ENCODE measurements around the gene GOLGA8N.
"Not testable (repeated sequence)": the region's sequence is repeated elsewhere in the genome, so short reads cannot be mapped to it uniquely, and the experiment has no call there.

GOLGA8N gene

DNA sequence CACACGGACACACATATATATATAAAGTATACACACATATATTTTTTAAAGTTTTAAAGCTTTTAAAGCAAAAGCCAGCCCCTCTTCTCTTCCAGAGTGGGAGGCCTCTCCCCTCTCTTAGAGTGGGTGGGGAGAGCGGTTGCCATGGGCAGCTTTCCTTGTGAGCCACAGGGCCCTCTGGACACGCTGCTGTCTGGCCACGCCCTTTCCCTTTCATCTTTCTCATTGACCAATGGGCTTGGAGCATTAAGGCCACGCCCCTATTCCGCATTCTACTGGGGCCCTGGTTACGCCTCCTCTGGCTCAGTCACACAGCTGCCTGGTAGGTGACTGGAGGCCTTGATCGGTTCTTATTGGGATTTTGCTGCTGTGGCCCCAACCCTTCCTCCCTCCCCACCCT lies at the start of gene GOLGA8N:
TSS of gene GOLGA8N (plus strand) at position 306 of the 400 bp plus-strand sequence.
- DNase-seq = not testable (repeated sequence)

DNA sequence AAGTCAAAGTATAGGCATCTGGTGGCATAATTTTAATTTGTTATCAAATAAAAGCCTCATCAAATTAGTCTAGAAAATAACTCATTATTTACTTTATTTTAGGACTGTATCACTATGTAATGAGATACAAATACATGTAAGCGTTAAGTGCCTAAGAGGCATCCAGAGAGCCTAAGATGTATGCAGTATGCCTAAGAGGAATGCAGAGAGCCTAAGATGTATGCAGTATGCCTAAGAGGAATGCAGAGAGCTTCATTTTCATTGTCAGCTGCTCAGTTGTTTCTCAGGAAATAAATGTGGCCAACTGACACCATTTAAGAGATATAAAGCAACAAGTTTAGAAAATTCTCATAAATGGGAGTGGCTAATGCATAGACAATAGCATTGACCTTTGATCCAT lies 49.8 kb upstream of the GOLGA8N start:
- DNase-seq = not testable (repeated sequence)

DNA sequence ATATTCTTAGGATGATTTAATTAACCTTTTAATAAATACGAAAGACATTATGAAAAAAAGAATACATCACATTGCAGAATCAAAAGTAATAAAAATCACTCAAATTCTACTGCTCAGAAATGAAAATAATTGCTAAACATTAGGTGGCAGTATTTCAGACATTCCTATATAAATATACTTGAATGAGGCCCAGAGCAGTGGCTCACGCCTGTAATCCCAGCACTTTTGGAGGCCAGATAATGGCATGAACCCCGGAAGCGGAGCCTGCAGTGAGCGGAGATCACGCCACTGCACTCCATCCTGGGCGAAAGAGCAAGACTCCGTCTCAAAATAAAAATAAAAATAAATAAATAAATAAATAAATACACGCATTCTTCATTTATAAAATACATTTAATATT lies 48.1 kb upstream of the GOLGA8N start:
- not testable (repeated sequence) for DNase-seq

DNA sequence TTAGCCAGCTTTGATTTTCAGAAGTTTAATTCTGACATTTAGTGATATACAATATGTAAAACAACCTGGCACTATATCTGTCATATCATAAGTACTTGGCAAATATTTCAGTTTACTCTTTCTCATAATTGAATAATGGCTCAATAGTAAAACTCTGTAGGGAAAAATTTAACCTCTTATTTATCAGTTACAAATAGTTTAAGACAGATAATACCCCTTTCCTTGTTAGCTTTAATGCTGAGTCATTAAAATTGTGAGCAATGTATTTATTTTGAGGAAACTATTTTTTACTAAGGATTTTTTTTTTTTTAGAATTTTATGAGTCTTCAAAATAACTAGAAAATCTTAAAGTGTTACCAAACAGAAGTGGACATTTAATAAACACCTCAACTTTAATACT lies 38.7 kb upstream of the GOLGA8N start:
- not testable (repeated sequence) for DNase-seq

DNA sequence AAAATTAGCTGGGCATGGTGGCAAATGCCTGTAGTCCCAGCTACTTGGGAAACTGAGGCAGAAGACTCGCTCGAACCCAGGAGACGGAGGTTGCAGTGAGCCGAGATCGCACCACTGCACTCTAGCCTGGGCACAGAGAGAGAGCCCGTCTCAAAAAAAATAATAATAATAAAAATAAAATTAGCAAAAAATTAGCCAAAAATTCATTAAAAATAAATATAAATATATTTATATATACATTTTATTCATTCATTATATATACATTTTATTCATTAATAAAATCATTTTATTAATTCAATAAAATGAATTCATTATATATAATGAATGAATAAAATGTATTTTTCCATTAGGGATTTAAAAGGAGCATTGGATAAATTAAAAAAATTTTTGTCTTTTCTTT lies 31.1 kb upstream of the GOLGA8N start:
- DNase-seq = not testable (repeated sequence)

DNA sequence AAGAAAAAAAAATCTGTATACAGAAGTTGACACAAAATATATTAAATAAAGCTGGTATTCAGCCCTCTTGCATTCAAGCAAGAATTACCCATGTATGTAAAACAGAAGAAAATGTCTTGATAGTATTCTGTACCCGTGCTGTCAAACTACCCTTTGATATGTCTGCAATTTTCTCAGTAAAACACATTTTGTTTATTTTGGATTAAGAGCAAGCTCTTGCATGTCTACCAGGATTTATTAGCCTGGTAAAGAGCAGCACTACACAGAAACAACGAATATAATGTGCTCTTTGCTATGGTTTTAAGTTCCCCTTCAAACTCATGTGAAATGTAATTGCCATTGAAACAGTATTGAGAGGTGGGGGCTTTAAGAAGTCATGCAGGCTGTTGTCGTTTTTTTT lies 24.3 kb upstream of the GOLGA8N start:
- not testable (repeated sequence) for DNase-seq

DNA sequence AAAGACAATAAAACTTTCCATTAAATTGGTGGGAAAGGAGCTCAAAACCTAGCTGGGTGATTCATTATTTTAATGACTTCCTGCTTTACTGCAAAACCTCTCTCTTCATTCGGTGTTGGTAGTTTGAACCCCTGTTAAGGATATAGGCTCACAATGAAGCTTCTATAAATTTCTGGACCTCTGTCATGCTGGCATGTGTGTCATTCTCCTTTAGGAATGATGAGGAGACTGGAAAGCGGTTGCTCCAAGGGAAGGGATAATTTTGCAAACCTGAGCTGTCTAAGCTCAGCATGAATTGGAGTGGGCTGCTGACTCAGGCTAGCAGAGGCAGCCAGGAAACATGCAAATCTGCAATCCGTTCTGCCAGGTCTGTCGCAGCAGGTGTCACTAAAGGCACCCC lies 14.8 kb upstream of the GOLGA8N start:
- not testable (repeated sequence) for DNase-seq

DNA sequence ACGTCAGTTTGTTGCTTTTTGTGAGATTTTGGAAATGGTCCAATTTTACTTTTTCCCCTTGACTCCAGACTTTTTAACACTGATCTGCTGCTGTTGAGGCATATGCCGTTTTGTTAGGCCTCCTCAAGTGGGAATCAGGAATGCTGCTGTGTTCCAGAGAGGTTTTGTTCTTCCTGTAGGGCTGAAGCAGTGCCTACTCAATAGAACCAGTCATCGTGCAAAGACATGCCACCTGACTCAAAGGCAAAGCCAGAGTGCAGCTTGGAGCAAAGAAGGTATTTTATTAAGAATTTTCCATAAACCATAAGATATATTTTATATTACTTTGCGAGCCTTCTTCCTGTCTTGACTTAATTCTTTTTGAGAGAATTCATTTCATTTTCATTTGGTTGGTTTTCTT lies 7.4 kb upstream of the GOLGA8N start:
- DNase-seq = not testable (repeated sequence)

DNA sequence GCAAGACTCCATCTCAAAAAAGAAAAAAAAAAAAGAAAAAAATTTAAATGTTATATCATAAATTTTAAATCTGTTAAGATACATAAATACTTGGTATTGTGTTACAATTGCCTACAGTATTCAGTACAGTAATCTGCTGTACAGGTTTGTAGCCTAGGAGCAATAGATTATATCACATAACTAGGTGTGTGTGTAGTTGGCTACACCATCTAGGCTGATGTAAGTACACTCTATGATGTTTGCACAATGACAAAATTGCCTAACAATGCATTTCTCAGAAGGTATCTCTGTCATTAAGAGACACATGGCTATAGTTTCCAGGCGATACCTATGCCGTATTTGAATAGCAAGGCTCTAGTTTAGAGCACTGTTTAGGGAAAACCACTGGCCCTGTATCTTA lies 16.3 kb downstream of the GOLGA8N start:
- DNase-seq = not testable (repeated sequence)

DNA sequence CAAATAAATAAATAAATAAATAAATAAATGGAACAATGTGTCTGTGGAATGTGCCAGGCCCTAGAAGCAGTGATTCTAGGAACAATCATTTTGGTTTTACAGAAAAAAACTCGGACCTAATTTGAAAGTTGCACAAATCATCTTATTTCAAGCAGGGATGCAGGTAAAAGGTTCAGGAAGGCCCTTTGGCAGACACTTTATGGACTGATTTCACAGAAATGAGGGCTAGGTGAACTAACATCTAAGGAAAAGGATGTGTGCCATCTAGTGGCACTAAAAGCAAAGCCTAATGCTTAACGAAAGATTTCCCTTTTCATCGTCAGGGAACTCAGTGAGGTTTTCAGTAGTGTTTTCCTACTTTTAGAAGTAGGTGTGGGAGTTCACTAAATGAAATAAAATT lies 17.5 kb downstream of the GOLGA8N start:
- DNase-seq = peak; percentile 57

DNA sequence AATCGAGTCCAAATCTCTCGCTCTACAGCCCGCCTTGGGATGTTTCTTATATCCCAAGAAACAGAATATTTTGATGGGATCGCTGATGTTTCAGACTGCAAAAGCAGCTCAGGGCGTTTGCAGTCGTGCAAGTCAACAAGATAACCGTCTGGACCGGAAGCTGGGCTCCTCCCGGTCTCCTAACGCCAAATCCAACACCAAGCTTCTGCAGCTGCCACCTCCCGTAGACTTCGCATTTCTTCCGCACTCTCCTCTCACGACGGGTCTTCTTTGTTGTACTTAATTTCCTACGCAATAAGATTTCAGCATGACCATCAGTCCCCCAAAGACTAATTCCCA lies 21.4 kb downstream of the GOLGA8N start:
- DNase-seq = not testable (repeated sequence)

DNA sequence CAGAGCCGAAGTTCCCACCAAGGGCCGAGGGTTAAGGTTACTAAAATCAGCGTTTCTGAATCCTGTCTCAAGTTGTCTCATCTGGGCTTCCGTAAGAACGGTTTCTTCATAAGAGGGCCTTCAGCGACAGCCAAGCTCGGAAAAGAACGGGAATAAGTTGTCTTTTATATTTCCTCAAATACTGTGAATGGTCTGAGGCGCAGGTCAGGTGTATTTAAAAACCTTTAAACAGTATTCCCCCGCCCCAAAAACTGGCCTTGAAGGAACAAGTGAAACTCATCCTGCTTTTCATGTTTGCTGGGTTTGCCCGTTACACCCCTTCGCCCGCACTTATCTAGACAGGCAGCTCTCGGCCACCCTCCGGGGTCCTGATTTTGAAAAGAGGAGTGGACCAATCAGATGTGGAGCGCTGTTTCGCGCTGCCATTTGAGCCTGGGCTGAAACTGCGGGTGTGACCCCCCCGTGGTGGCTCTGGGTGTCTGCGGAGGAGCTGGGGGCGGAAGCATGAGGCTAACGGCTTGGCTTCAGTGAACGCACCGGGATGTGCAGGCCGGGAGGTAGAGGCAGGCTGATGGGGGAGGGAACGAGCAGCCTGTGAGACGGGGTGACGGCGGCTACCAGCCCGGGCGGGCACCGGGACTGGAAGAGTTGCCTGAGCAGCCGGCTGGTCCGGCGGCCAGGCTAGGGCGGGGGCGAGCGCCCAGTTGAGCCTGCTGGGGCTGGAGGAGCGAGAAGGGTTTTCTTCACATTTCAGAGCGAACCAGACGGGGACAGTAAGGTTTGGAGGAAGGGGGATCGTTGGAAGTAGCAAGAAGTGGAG lies 22.0 kb downstream of the GOLGA8N start, which contains the start of gene ARHGAP11A:
TSS of gene ARHGAP11A (plus strand) at position 454 of the 820 bp plus-strand sequence. CDS start 708 bp downstream, outside the sequence.
- DNase-seq = peak; percentile 98

DNA sequence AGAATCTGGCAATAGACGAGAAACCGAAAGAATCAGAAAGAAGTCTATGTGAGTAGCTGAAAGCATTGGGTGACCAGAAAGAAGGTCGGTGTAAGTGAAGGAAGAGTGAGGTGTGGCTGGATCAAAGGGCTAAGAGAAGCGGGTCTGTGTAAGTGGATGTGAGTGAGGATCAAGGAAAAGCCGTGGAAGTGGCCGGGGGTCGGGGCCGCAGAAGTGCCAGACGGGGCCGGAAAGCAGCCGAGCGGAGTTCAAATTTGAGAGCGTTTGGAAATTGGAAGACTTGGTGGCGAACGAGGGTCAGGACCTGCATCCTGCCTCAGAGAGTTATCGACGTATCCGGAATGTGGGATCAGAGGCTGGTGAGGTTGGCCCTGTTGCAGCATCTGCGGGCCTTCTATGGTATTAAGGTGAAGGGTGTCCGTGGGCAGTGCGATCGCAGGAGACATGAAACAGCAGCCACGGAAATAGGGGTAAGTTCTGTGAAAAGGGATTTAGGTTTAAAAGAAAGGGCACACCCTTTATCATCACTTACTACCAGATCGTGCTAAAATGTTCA lies 22.7 kb downstream of the GOLGA8N start:
- peak; percentile 28 for DNase-seq

DNA sequence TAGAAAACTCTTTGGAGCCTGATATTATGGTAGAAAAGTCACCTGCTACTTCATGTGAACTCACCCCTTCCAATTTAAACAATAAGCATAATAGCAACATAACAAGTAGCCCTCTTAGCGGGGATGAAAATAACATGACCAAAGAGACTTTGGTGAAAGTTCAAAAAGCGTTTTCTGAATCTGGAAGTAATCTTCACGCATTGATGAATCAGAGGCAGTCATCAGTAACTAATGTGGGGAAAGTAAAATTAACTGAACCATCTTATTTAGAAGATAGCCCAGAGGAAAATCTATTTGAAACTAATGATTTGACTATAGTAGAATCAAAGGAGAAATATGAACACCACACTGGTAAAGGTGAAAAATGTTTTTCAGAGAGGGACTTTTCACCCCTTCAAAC lies 43.2 kb downstream of the GOLGA8N start:
- no peak for DNase-seq

DNA sequence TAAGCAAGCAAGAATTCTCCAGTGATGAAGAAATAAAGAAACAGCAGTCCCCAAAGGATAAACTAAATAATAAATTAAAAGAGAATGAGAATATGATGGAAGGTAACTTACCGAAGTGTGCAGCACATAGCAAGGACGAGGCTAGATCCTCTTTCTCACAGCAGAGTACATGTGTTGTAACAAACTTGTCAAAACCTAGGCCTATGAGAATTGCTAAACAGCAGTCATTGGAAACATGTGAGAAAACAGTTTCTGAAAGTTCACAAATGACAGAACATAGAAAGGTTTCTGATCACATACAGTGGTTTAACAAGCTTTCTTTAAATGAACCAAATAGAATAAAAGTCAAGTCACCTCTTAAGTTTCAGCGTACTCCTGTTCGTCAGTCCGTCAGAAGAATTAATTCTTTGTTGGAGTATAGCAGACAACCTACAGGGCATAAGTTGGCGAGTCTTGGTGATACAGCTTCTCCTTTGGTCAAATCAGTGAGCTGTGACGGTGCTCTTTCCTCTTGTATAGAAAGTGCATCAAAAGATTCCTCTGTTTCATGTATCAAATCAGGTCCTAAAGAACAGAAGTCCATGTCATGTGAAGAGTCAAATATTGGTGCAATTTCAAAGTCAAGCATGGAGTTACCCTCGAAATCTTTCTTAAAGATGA lies 43.8 kb downstream of the GOLGA8N start:
- DNase-seq = no peak

DNA sequence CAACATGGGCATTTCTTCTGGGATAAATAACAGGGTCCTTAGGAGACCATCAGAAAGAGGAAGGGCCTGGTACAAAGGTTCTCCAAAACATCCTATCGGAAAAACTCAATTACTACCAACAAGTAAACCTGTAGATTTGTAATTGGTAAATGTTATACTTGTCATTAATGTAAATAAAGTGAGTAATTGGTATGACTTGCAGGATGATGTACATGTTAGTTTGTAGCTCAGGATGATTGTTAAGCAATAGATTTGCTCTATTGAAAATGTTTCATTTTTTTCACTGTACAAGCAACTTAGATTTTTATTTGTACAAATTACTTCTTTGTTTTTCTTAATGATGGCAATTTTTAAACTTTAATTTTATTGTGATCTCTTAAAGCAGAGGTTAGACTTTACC lies 44.4 kb downstream of the GOLGA8N start:
- DNase-seq = no peak

DNA sequence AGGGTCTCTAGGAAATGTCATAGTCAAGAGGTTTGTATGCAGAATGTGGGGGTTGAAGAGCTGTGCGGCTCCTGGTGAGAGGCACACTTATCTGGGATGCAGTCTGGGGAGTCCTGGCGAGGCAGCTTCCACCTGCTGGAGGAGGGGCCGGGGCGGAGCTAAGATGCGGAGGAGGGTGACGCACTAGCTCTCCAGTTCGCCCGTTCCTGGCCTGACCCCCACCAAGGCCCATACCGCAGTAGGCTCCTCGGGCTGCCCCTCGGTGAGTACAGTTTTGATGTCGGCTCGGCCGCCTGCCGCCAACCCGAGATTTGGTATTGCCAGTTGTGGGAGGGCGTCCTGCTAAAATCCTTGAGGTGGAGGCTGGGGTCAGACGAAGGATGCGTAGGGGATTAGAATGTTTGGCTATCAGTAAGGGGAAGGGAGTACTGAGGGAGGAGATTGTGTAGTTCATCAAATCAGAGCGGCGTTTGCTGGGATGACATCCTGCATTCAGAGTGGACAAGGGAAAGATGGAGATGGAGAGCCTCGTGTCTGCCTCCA lies 48.3 kb downstream of the GOLGA8N start, which contains the start of gene SCG5:
TSS of gene SCG5 (plus strand) at position 194 of the 543 bp plus-strand sequence. CDS start 1,883 bp downstream, outside the sequence.
- peak; percentile 86 for DNase-seq

DNA sequence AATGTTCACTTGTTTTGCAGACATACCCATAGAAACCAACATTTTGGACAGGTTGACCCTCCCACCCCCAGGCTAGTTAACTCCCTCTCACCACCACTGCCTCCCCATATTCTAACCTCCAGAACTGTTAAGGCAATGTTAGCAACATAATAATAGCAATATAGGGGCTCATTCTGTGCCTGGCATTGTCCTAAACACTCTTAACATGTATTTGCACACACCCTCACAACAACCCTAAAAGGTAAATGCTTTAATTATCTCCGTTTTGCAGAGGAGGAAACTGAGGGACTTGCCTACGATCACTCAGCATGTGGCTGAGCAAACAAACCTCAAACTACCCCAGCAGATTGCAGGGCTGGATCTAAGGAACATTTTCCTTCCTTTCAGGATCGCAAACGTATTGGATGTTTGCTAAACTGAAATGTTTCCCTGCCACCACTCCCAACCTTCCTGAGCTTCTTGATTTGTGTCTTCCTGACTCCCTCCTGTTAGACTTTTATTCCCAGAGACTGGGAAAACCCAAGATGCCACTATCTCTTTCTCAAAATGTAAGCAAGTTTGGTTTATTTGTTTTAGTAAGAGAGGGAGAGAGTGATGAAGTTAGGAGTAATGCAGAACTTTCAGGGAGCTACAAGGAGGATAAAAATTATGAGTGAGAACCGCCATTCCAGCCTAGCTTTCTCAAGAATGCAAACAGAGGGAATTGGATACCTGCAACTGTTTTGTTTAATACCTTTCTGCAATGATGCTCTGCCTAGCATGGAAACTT lies 49.6 kb downstream of the GOLGA8N start:
- no peak for DNase-seq

DNA sequence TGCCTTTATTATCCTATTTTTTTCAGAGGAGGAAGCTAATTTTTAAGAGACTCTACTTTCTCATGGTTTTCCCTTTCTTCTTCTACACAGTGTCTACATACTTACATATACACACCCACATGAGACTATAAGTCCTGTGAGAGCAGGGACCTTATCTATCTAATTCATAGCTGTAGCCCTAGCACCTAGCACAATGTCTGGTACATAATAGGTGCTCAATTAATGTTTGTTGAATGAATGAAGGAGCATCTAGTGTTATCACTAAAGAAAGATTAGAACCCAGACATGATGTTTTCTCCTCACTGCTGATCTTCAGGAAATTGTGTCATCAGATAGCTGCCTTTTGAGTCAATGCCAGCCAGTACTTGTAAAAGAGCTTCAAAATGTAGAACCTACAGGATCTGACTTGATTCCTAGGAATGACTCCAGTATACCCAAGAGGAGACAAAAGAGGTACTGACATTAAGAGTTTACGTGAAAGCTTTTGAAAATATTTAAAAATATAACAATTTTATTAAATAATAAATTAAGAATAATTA lies 50.7 kb downstream of the GOLGA8N start:
- no peak for DNase-seq

DNA sequence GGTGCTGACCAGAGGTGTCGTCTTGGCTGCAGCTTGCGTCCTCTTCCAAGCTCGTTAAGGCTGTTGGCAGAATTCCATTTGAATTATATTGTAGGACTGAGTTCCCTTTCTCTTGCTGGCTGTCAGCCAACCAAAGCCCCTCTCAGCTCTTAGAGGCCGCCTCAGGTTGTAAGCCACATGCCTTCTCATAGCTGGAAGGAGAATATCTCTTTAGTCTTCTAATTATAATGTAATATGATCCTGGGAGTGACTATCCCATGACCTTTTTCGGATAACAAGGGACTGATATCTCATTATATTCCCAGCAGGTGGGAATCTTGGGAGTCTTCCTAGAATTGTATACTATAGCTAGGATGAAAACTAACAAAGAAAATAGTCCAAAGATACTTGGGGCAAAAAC lies 53.0 kb downstream of the GOLGA8N start:
- peak; percentile 75 for DNase-seq

DNA sequence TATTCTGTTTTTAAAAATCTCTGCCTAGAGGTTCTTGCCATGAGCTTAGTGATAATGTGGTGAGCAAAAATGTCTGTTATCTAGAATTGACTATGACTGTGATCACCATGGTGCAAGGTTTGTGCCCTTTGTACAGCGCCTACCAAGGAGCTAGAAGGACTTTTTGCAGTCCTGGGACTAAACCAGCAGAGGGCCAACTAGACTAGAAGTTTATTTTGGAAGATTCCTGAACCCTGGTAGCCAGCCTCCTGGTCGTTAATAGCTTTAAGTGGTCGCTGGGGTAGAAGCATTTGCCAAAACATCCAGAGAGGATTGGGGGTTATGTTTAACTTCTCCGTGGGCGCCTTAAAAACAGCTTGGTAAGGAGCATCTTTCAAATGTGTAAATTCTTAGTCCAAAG lies 56.1 kb downstream of the GOLGA8N start:
- DNase-seq = no peak

DNA sequence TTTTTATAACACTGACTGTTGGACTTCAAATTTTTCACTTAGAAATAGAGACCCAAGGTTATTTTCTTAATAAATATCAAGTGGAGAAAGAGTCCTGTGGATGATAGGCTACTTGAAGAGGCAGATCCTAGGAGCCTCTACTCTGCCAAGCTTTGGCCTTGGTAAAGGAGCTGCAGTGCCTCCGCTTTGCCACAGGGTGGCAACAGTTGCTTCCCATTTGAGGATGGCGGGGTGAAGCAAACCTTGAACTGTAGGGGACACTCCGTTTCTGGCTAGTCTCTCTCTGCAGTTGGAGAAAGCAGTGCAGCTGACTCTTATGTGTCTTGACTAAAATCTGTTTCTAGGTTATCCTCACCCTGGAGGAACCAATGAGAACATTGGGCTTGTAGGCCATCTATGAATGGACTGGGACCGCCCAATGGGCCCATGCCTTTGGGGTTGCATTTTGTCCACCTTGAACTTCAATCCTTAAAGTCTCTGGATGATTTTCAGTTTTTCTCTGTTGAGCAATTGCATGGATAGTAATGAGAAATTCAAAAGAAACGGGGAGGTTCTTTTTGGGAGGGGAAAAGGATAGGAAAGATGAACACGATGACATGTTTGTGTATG lies 58.1 kb downstream of the GOLGA8N start:
- DNase-seq = peak; percentile 65

Measured in eye (tissue), 1 donor.